Type B pancreatic cell (in vitro differentiated cells): ENCODE results near the gene DCPS. TPM values are rescaled to one million over a fixed set of nuclear protein-coding genes. Genes with fewer than 3 reads are reported as not detected.

Experiments used
- DNase-seq: peaks from one replicate; pipeline ENCODE4 v3.0.0; 2021; ENCODE audit warnings: mixed read lengths; ENCODE audit not compliant: unreplicated experiment; ENCODE audit errors: extremely low spot score
- H3K27ac Mint-ChIP-seq: 2 replicates; pipeline ENCODE4 v1.8.0; 2021; ENCODE audit warnings: mild to moderate bottlenecking, mixed read lengths
- H3K27me3 Mint-ChIP-seq: 2 replicates; pipeline ENCODE4 v1.8.0; 2021; ENCODE audit warnings: mixed read lengths
- H3K36me3 Mint-ChIP-seq: 2 replicates; pipeline ENCODE4 v1.8.0; 2021; ENCODE audit warnings: mixed read lengths
- H3K4me1 Mint-ChIP-seq: one replicate; pipeline ENCODE4 v1.8.0; 2021; ENCODE audit warnings: mixed read lengths; ENCODE audit not compliant: unreplicated experiment
- H3K4me3 Mint-ChIP-seq: 2 replicates; pipeline ENCODE4 v1.8.0; 2021; ENCODE audit warnings: mild to moderate bottlenecking, mixed read lengths
- H3K9me3 Mint-ChIP-seq: 2 replicates; pipeline ENCODE4 v1.8.0; 2021; ENCODE audit warnings: mixed read lengths
- CTCF ChIP-seq: fragments of 200-600 bp; sonication (generic); conservative IDR thresholded peaks from 2 replicates; pipeline ENCODE4 v1.5.0; 2021; ENCODE audit warnings: antibody characterized with exemption, mild to moderate bottlenecking
- total RNA-seq: library from RNA; stranded (reverse); gene quantifications from 2 replicates; pipeline ENCODE4 v1.2.1, GENCODE V29; 2021; ENCODE audit warnings: low replicate concordance

DCPS gene
- total RNA-seq, 1 donor from 2014 or later, result 17.6 TPM

GRCh38 chr11:126257764-126258163 lies 46.1 kb upstream of the DCPS start:
- H3K4me1 Mint-ChIP-seq, result no peaks in the 10 kb centered on the region
- DNase-seq, result no peak
- H3K27ac Mint-ChIP-seq, result no peak overlapping the region

GRCh38 chr11:126262216-126262615 lies 41.6 kb upstream of the DCPS start:
- H3K36me3 Mint-ChIP-seq, result peaks cover 28% of the 10 kb centered on the region

More at GRCh38 chr11:126257764-126258163, 46.1 kb upstream of the DCPS start:
- H3K4me3 Mint-ChIP-seq, result no peak overlapping the region
- no peaks in the 10 kb centered on the region for H3K27me3 Mint-ChIP-seq
- H3K36me3 Mint-ChIP-seq, result peaks cover 27% of the 10 kb centered on the region
- H3K9me3 Mint-ChIP-seq, result no peaks in the 10 kb centered on the region
- no peak for TF ChIP-seq CTCF

GRCh38 chr11:126263489-126263888 lies 40.4 kb upstream of the DCPS start:
- DNase-seq, result no peak
- H3K36me3 Mint-ChIP-seq, result peaks cover 28% of the 10 kb centered on the region
- no peaks in the 10 kb centered on the region for H3K9me3 Mint-ChIP-seq
- TF ChIP-seq CTCF, result no peak
- H3K27me3 Mint-ChIP-seq, result no peaks in the 10 kb centered on the region
- peaks cover 9% of the 10 kb centered on the region for H3K4me1 Mint-ChIP-seq
- H3K27ac Mint-ChIP-seq, result no peak overlapping the region
- H3K4me3 Mint-ChIP-seq, result no peak overlapping the region

More at GRCh38 chr11:126262216-126262615, 41.6 kb upstream of the DCPS start:
- no peak overlapping the region for H3K27ac Mint-ChIP-seq
- no peaks in the 10 kb centered on the region for H3K27me3 Mint-ChIP-seq
- H3K4me3 Mint-ChIP-seq, result no peak overlapping the region
- no peak for TF ChIP-seq CTCF
- H3K4me1 Mint-ChIP-seq, result peaks cover 2% of the 10 kb centered on the region
- H3K9me3 Mint-ChIP-seq, result no peaks in the 10 kb centered on the region
- DNase-seq, result no peak

DNA sequence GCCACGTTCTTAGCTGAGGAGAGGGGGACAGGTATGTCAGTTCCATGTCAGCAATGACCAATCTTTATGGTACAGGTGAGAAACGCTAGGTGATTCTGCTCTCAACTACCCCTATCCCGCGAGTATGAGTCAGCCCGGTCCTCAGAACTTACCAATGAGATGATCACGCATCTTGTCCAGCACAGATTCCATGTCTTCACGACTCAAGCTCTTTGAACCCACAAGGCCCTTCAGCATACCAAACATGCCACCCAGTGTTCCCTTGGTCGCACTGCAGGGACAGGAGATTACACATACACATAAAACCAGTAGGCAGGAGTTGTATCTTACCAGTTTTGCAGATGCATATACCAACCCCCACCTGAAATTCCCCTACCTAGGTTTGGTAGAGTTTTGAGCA lies 38.0 kb upstream of the DCPS start:
- peaks cover 26% of the 10 kb centered on the region for H3K36me3 Mint-ChIP-seq
- H3K27me3 Mint-ChIP-seq, result no peaks in the 10 kb centered on the region

DNA sequence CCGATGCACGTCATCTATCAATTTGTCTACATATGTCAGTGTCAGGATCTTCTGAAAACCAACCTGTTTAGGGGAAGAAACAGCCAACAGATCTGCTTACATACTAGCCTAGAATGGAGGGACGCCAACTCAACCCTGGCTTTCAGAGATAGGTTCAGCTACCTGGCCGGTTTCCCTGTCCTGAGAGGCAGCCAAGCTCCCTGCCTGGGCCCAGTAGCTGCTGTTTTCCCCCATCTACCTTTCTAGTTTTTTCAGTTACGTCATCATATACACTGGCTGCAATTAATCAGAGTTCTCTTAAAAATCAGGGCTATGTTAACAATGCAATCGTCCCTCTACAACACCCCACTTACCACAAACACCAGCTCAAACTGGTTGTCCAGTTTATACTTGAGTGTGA lies 36.2 kb upstream of the DCPS start:
- Mint-ChIP-seq H3K27ac (peak overlapping the region; percentile 98), H3K9me3 (no peaks in the 10 kb centered on the region), H3K36me3 (peaks cover 20% of the 10 kb centered on the region), H3K27me3 (no peaks in the 10 kb centered on the region), H3K4me3 (peak overlapping the region; percentile 97), H3K4me1 (peaks cover 26% of the 10 kb centered on the region)
- no peak for DNase-seq
- TF ChIP-seq CTCF, result no peak

More for the DNA sequence above, 38.0 kb upstream of the DCPS start:
- Mint-ChIP-seq H3K4me1 (peaks cover 25% of the 10 kb centered on the region), H3K27ac (peak overlapping the region; percentile 10), H3K9me3 (no peaks in the 10 kb centered on the region), H3K4me3 (peak overlapping the region; percentile 60)
- no peak for TF ChIP-seq CTCF
- no peak for DNase-seq

DNA sequence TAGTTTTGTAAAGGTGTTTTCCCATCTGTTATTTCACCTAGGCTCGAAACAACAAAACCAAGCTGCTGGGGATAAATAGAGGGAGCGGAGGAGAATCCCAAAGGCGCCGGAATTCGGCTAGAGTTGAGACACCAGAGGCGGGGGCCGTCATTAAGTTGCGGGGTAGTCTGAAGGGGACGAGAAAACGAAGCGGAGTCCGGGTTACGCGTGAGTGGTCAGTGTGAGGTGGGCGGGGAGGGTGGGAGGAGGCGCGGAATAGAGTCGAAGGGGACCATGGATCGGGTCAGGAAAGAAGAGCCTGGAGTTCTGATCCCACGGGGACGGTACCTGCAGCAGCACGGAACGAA lies 35.5 kb upstream of the DCPS start:
- H3K4me1 Mint-ChIP-seq, result peaks cover 26% of the 10 kb centered on the region
- no peaks in the 10 kb centered on the region for H3K9me3 Mint-ChIP-seq
- peak overlapping the region; percentile 97 for H3K4me3 Mint-ChIP-seq
- peaks cover 15% of the 10 kb centered on the region for H3K36me3 Mint-ChIP-seq
- H3K27me3 Mint-ChIP-seq, result no peaks in the 10 kb centered on the region
- peak overlapping the region; percentile 98 for H3K27ac Mint-ChIP-seq
- TF ChIP-seq CTCF, result no peak
- DNase-seq, result no peak
